Kidney (tissue), 14 donors: ENCODE data around the gene TBL1X. TPM values are rescaled to one million over a fixed set of nuclear protein-coding genes. Genes with fewer than 3 reads are reported as not detected.

Source experiments
- DNase-seq, 5 donors: peaks; one replicate each; pipeline ENCODE4 v3.0.0-alpha.2; 2013 to 2020
- FAIRE-seq: peaks from 2 replicates; lab custom pipeline; 2012; peaks lifted over from hg19 to GRCh38; lab: Jason Lieb, UNC
- H3K27ac ChIP-seq, 2 donors: one replicate each; pipeline ENCODE4 v1.7.0; 2013; ENCODE audit warnings: low read depth in 2 of 2, low read length in 2 of 2, inconsistent platforms in 1 of 2
- H3K27me3 ChIP-seq: one replicate; pipeline ENCODE4 v1.7.1; 2013; ENCODE audit warnings: low read length, inconsistent platforms; ENCODE audit not compliant: control insufficient read depth, insufficient read depth
- H3K36me3 ChIP-seq, 3 donors: one replicate each; pipeline versions ENCODE4 v1.7.0 to v1.7.1; 2013; ENCODE audit warnings: low read length in 3 of 3, control low read depth in 1 of 3, inconsistent platforms in 1 of 3; ENCODE audit not compliant: insufficient read depth in 3 of 3, control insufficient read depth in 2 of 3
- H3K4me1 ChIP-seq, 3 donors: one replicate each; pipeline versions ENCODE4 v1.7.0 to v1.7.1; 2013; ENCODE audit warnings: low read length in 3 of 3, inconsistent platforms in 1 of 3, low read depth in 1 of 3; ENCODE audit not compliant: control insufficient read depth in 2 of 3, insufficient read depth in 2 of 3
- H3K4me3 ChIP-seq, 3 donors: one replicate each; pipeline versions ENCODE4 v1.7.0 to v1.8.1; 2013; ENCODE audit warnings: low read length in 3 of 3, control low read depth in 1 of 3, inconsistent platforms in 1 of 3
- H3K9ac ChIP-seq, 3 donors: one replicate each; pipeline versions ENCODE4 v1.7.0 to v1.7.1; 2013; ENCODE audit warnings: low read length in 3 of 3, control low read depth in 1 of 3, inconsistent platforms in 1 of 3
- H3K9me3 ChIP-seq, 3 donors: one replicate each; pipeline versions ENCODE4 v1.7.0 to v1.7.1; 2013; ENCODE audit warnings: low read length in 3 of 3, control low read depth in 1 of 3, inconsistent platforms in 1 of 3; ENCODE audit not compliant: control insufficient read depth in 2 of 3, insufficient read depth in 1 of 3
- intact Hi-C: fragments of 100-400 bp; cut with DNase I; formaldehyde crosslinking; loops from one replicate; pipeline ENCODE4 v1.11.1; 2022
- polyA plus RNA-seq: library from polyadenylated mRNA; stranded (reverse); fragments of 350-450 nt; fragmentation: Illumina TruSeq; extraction: RNeasy Lipid Tissue Mini Kit (QIAGEN cat#74804); gene quantifications from one replicate; pipeline ENCODE4 v1.2.3, GENCODE V29; 2014; ENCODE audit warnings: low read depth, low replicate concordance; ENCODE audit not compliant: insufficient read depth
- total RNA-seq: library from RNA; stranded (reverse); fragmentation: NEBNext Ultra II Directional; extraction: Animal tissue kit (Norgen Biotek cat#: 25700); gene quantifications from one replicate; pipeline ENCODE4 v1.2.1, GENCODE V29; 2021
- TF ChIP-seq, protein P1 (sequence below): IDR thresholded peaks from 3 replicates; pipeline ENCODE4 v1.5.1; 2012; ENCODE audit warnings: mild to moderate bottlenecking, moderate library complexity, borderline replicate concordance; ENCODE audit not compliant: insufficient read depth; ENCODE audit errors: extremely low read depth
- donor health status: control.
- donor health status: control.
- donor health status: control.
- donor health status: control.
- donor health status: control.
- donor health status: DM: yes; HTN: yes; CAD: no.
- donor health status: Normal renal cell carcinoma (clear cell type).

The TBL1X gene
- total and polyA plus RNA-seq, 2 donors from 2014 or later: 12.5 to 43.0 TPM

- H3K36me3 ChIP-seq: no peaks in the 10 kb centered on the region
- peak in 1 of 5 donors; percentile 16 for DNase-seq
- intact Hi-C loops: no loop called here
- no peak overlapping the region for H3K9ac ChIP-seq
- H3K9me3 ChIP-seq: no peaks in the 10 kb centered on the region
- no peak overlapping the region for H3K4me3 ChIP-seq
- peaks cover 0 to 3% (median 0%) of the 10 kb centered on the region in 3 donors for H3K4me1 ChIP-seq
- TF ChIP-seq, protein P1, sequence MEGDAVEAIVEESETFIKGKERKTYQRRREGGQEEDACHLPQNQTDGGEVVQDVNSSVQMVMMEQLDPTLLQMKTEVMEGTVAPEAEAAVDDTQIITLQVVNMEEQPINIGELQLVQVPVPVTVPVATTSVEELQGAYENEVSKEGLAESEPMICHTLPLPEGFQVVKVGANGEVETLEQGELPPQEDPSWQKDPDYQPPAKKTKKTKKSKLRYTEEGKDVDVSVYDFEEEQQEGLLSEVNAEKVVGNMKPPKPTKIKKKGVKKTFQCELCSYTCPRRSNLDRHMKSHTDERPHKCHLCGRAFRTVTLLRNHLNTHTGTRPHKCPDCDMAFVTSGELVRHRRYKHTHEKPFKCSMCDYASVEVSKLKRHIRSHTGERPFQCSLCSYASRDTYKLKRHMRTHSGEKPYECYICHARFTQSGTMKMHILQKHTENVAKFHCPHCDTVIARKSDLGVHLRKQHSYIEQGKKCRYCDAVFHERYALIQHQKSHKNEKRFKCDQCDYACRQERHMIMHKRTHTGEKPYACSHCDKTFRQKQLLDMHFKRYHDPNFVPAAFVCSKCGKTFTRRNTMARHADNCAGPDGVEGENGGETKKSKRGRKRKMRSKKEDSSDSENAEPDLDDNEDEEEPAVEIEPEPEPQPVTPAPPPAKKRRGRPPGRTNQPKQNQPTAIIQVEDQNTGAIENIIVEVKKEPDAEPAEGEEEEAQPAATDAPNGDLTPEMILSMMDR: no peak
- peak overlapping the region in 1 of 2 donors; percentile 17 for H3K27ac ChIP-seq
- no peak for FAIRE-seq
- H3K27me3 ChIP-seq: no peaks in the 10 kb centered on the region
Observed at GRCh38 chrX:9646471-9647224, 181.8 kb downstream of the TBL1X start.

DNA sequence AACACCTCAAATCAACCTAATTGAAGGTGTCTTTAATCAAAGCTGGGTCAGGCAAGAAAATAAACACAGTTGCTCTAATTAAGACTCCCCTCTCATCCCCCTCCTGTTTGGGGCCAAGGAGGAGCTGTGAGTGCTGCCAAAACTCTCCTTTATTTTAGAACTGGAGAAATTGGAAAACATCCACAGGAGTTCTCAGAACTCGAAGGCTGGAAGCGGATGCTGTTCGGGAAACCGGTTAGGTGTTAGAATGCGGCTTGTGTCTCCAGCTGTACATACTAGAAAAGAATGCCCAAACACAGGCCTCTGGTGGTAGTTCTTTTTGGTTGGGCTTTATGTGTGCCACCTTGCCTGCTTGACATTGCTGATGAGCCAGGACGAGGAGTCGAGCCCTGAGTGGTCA, 182.6 kb downstream of the TBL1X start:
- FAIRE-seq (no peak), DNase-seq (peak in 1 of 5 donors; percentile 28)
- Histone ChIP-seq H3K9ac (no peak overlapping the region), H3K27ac (peak overlapping the region in 1 of 2 donors; percentile 17), H3K4me3 (no peak overlapping the region), H3K36me3 (no peaks in the 10 kb centered on the region), H3K27me3 (no peaks in the 10 kb centered on the region), H3K9me3 (no peaks in the 10 kb centered on the region), H3K4me1 (peaks cover 0 to 3% (median 0%) of the 10 kb centered on the region in 3 donors)
- intact Hi-C loops: no loop called here
- TF ChIP-seq, protein P1: no peak

- Histone ChIP-seq H3K27ac (no peak overlapping the region), H3K4me3 (no peak overlapping the region), H3K4me1 (peaks cover 0 to 3% (median 0%) of the 10 kb centered on the region in 3 donors), H3K36me3 (peaks cover 0 to 5% (median 0%) of the 10 kb centered on the region in 3 donors), H3K9me3 (no peaks in the 10 kb centered on the region), H3K27me3 (no peaks in the 10 kb centered on the region), H3K9ac (no peak overlapping the region)
- intact Hi-C loops: no loop called here
- DNase-seq: no peak
- no peak for FAIRE-seq
- TF ChIP-seq, protein P1: no peak
Observed at GRCh38 chrX:9650091-9650490, 185.2 kb downstream of the TBL1X start.
